GM12865 (cell line): ENCODE results near the gene ERI2.
"Not testable (repeated sequence)": the region's sequence is repeated elsewhere in the genome, so short reads cannot be mapped to it uniquely, and the experiment has no call there.

ENCODE experiments used
- DNase-seq: peaks from one replicate; pipeline ENCODE4 v3.0.0; 2010; ENCODE audit warnings: low read depth
- H3K4me3 ChIP-seq: 2 replicates; pipeline ENCODE4 v1.5.1; 2011; ENCODE audit warnings: mild to moderate bottlenecking, low read depth, low read length, control low read depth
- CTCF ChIP-seq: IDR thresholded peaks from 2 replicates; pipeline ENCODE4 v1.5.1; 2011; ENCODE audit warnings: low read length, control low read depth, low read depth, inconsistent platforms; ENCODE audit not compliant: insufficient read depth; ENCODE audit errors: missing control alignments

ERI2 gene

GRCh38 chr16:20818929-20819585 is 12.8 kb upstream of the ERI2 start:
- no peak for TF ChIP-seq CTCF
- H3K4me3 ChIP-seq, result no peak overlapping the region
- DNase-seq, result no peak

- peak; percentile 67 for DNase-seq
- TF ChIP-seq CTCF, result no peak
- H3K4me3 ChIP-seq, result no peak overlapping the region
Measured at GRCh38 chr16:20814784-20815183, 8.5 kb upstream of the ERI2 start.

- no peak for TF ChIP-seq CTCF
- DNase-seq, result no peak
- no peak overlapping the region for H3K4me3 ChIP-seq
Measured at GRCh38 chr16:20812510-20812909, 6.2 kb upstream of the ERI2 start.

- DNase-seq, result peak; percentile 9
- TF ChIP-seq CTCF, result no peak
Measured at GRCh38 chr16:20811889-20812439, 5.7 kb upstream of the ERI2 start.

GRCh38 chr16:20807862-20808261 is 1.6 kb upstream of the ERI2 start:
- no peak for DNase-seq
- TF ChIP-seq CTCF, result no peak
- H3K4me3 ChIP-seq, result peak overlapping the region; percentile 77

More at GRCh38 chr16:20811889-20812439, 5.7 kb upstream of the ERI2 start:
- H3K4me3 ChIP-seq, result no peak overlapping the region

- H3K4me3 ChIP-seq, result peak overlapping the region; percentile 77
- DNase-seq, result not testable (repeated sequence)
Measured at GRCh38 chr16:20805684-20806167, 546 bp downstream of the ERI2 start.

GRCh38 chr16:20803561-20804214 is 2.6 kb downstream of the ERI2 start:
- H3K4me3 ChIP-seq, result no peak overlapping the region
- no peak for TF ChIP-seq CTCF
- DNase-seq, result no peak
